ENCODE measurements around the gene RHBDD1.
A peak's percentile ranks its signal among the peaks of the same experiment; 100 is the strongest.

Gene RHBDD1

DNA sequence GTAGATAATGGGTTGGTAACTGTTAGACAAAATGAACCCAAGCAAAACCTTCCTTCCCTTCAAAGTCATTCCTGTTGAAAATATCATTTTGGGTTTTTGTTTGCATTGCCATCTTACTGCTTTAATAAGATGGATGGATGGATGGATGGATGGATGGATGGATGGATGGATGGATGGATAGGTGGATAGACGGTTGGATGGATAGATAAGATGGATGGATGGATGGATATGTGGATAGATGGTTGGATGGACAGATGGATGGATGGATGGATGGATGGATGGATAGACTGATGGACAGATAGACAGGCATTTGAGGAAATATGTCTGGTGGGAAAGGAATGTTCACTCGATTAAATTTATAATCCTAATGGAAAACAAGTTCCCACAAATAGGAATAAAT, 194.9 kb downstream of the RHBDD1 start:
- Histone ChIP-seq H2AFZ (ENCODE audit: low read depth, low read length, severe bottlenecking) (no peak overlapping the region), H4K20me1 (ENCODE audit: low read depth, low read length) (no peaks in the 10 kb centered on the region), H3K27me3 (ENCODE audit: low read length) (no peaks in the 10 kb centered on the region), H3K79me2 (ENCODE audit: insufficient read depth, low read length) (no peaks in the 10 kb centered on the region), H3K9me2 (replicated peaks; ENCODE audit: insufficient read depth, low read length) (no peaks in the 10 kb centered on the region), H3K4me2 (ENCODE audit: low read depth, low read length, poor library complexity, severe bottlenecking) (no peak overlapping the region), H3K4me3 (ENCODE audit: insufficient read depth, low read length, poor library complexity, severe bottlenecking) (no peak overlapping the region), H3K9me3 (ENCODE audit: insufficient read depth, low read length) (no peaks in the 10 kb centered on the region), H3F3A (ENCODE audit: insufficient read depth) (no peaks in the 10 kb centered on the region), H3K27ac (ENCODE audit: low read depth, low read length) (no peak overlapping the region), H3K9ac (ENCODE audit: low read length) (no peak overlapping the region), H3K36me3 (ENCODE audit: low read length) (no peaks in the 10 kb centered on the region)
- no peak for TF ChIP-seq EZH2phosphoT487 (conservative IDR thresholded peaks at IDR 0.05; ENCODE audit: low read length)
- TF ChIP-seq, protein P1, sequence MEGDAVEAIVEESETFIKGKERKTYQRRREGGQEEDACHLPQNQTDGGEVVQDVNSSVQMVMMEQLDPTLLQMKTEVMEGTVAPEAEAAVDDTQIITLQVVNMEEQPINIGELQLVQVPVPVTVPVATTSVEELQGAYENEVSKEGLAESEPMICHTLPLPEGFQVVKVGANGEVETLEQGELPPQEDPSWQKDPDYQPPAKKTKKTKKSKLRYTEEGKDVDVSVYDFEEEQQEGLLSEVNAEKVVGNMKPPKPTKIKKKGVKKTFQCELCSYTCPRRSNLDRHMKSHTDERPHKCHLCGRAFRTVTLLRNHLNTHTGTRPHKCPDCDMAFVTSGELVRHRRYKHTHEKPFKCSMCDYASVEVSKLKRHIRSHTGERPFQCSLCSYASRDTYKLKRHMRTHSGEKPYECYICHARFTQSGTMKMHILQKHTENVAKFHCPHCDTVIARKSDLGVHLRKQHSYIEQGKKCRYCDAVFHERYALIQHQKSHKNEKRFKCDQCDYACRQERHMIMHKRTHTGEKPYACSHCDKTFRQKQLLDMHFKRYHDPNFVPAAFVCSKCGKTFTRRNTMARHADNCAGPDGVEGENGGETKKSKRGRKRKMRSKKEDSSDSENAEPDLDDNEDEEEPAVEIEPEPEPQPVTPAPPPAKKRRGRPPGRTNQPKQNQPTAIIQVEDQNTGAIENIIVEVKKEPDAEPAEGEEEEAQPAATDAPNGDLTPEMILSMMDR (IDR thresholded peaks at IDR 0.05; ENCODE audit: insufficient read depth, low read length, poor library complexity, severe bottlenecking): no peak

DNA sequence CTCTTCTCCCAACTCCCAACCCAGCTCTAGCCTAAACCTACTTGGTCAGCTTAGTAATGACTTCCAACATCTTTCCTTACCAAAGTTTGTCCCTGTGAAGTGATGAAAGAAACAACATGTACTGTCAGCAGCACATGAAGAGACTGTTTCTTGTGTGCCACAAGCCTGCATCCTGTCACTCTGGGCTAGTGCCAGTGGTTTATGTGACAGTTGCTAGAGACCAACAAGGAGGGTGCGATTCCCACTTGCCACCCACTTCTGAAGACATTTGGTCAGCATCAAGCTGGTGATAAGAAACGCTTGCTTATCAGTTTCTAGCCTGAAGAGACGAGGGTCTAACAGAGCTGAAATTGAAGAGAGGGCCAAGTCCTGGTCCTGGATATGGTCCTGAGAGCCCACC, 195.5 kb downstream of the RHBDD1 start:
- TF ChIP-seq, protein P1 (IDR thresholded peaks at IDR 0.05; ENCODE audit: insufficient read depth, low read length, poor library complexity, severe bottlenecking): no peak
- TF ChIP-seq EZH2phosphoT487 (conservative IDR thresholded peaks at IDR 0.05; ENCODE audit: low read length): no peak
- no peak overlapping the region for H3K27ac ChIP-seq (ENCODE audit: low read depth, low read length)

DNA sequence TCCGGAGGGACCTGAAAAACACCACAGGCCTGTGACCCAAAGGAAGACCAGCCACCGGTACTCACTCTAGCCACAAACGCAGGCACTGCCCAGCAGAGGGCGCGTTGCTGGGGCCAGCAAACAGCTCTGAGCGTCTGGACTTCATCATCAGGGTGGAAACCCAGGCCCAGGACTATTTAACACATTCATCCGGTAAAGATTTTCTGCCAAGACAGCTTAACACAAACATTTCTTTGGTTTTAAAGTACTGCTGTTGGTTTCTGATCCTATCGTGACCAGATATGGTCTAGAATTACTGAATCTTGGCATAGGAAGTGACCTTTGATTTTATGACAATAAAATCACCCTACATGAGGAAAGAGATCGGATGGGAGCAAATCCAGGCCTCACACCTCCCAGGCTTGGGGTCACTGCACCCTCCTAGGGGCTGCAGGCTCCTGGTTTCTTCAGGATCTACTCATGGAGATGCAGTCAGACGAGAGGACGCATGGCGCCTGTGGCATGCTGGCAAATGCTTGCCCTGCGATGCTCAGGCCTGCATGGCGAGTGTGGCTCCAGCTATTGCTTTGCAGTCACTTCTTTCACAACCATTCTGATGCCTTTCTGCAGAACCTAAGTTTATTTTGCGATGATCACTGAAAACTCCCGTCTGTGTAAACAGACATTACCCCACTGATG, 197.8 kb downstream of the RHBDD1 start:
- Histone ChIP-seq H3K4me2 (ENCODE audit: low read depth, low read length, poor library complexity, severe bottlenecking) (no peak overlapping the region), H3K9ac (ENCODE audit: low read length) (no peak overlapping the region), H4K20me1 (ENCODE audit: low read depth, low read length) (no peaks in the 10 kb centered on the region), H3K9me3 (ENCODE audit: insufficient read depth, low read length) (no peaks in the 10 kb centered on the region), H3K4me3 (ENCODE audit: insufficient read depth, low read length, poor library complexity, severe bottlenecking) (no peak overlapping the region), H3K79me2 (ENCODE audit: insufficient read depth, low read length) (no peaks in the 10 kb centered on the region), H3K27ac (ENCODE audit: low read depth, low read length) (no peak overlapping the region), H2AFZ (ENCODE audit: low read depth, low read length, severe bottlenecking) (no peak overlapping the region), H3K36me3 (ENCODE audit: low read length) (no peaks in the 10 kb centered on the region), H3K27me3 (ENCODE audit: low read length) (no peaks in the 10 kb centered on the region), H3F3A (ENCODE audit: insufficient read depth) (no peaks in the 10 kb centered on the region), H3K9me2 (replicated peaks; ENCODE audit: insufficient read depth, low read length) (no peaks in the 10 kb centered on the region)
- TF ChIP-seq, protein P1 (IDR thresholded peaks at IDR 0.05; ENCODE audit: insufficient read depth, low read length, poor library complexity, severe bottlenecking): peak; percentile 88
- TF ChIP-seq EZH2phosphoT487 (conservative IDR thresholded peaks at IDR 0.05; ENCODE audit: low read length): no peak

More for the DNA sequence above, 195.5 kb downstream of the RHBDD1 start:
- no peak overlapping the region for H3K4me2 ChIP-seq (ENCODE audit: low read depth, low read length, poor library complexity, severe bottlenecking)
- no peak overlapping the region for H3K4me3 ChIP-seq (ENCODE audit: insufficient read depth, low read length, poor library complexity, severe bottlenecking)
- H3K27me3 ChIP-seq (ENCODE audit: low read length): no peaks in the 10 kb centered on the region
- H2AFZ ChIP-seq (ENCODE audit: low read depth, low read length, severe bottlenecking): no peak overlapping the region
- H3K9me2 ChIP-seq (replicated peaks; ENCODE audit: insufficient read depth, low read length): no peaks in the 10 kb centered on the region
- no peaks in the 10 kb centered on the region for H3F3A ChIP-seq (ENCODE audit: insufficient read depth)
- no peaks in the 10 kb centered on the region for H3K36me3 ChIP-seq (ENCODE audit: low read length)
- H3K9me3 ChIP-seq (ENCODE audit: insufficient read depth, low read length): no peaks in the 10 kb centered on the region
- no peaks in the 10 kb centered on the region for H4K20me1 ChIP-seq (ENCODE audit: low read depth, low read length)
- no peaks in the 10 kb centered on the region for H3K79me2 ChIP-seq (ENCODE audit: insufficient read depth, low read length)
- H3K9ac ChIP-seq (ENCODE audit: low read length): no peak overlapping the region

Measured in SU-DHL-6 (cell line).